ENCODE measurements around the gene OR8D4.
"Not testable (repeated sequence)": the region's sequence is repeated elsewhere in the genome, so short reads cannot be mapped to it uniquely, and the experiment has no call there.

The OR8D4 gene

DNA sequence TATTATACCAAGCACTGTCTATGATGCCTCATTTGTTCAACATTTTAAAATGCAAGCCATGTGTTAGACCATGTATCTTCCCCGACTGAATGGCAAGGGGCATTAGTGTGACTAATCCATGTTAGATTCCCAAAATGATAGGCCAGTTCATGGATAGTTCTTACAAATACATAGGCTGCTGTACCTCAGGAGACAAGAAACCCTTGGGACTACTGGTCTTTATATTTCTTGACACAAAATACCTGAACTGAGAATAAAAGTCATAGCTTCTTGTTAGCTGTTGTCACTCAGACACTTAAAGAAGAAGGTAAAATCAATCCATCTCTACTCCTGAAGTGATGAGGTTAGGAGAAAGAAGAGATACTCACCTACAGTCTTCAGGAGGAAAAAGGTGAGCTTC is at the start of gene OR8D4:
TSS of gene OR8D4 (plus strand) at position 301 of the 400 bp plus-strand sequence. CDS start 4,265 bp downstream, outside the sequence.
- DNase-seq: no peak

- DNase-seq: no peak
Measured at GRCh38 chr11:123852321-123852720, 49.6 kb upstream of the OR8D4 start.

GRCh38 chr11:123853038-123853437 is 48.9 kb upstream of the OR8D4 start:
- DNase-seq: no peak

DNA sequence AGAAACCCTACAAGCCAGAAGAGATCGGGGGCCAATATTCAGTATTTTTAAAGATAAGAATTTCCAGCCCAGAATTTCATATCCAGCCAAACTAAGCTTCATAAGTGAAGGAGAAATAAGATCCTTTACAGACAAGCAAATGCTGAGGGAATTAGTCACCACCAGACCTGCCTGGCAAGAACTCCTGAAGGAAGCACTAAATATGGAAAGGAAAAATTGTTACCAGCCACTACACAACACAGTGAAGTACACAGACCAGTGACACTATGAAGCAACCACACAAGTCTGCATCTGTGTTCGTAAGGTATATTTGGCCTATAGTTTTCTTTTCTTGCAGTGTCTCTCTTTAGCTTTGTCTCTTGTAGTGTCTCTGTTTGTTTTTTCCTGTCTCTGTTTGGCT is 45.5 kb upstream of the OR8D4 start:
- no peak for DNase-seq

- DNase-seq: no peak
Measured at GRCh38 chr11:123859731-123860130, 42.2 kb upstream of the OR8D4 start.

DNA sequence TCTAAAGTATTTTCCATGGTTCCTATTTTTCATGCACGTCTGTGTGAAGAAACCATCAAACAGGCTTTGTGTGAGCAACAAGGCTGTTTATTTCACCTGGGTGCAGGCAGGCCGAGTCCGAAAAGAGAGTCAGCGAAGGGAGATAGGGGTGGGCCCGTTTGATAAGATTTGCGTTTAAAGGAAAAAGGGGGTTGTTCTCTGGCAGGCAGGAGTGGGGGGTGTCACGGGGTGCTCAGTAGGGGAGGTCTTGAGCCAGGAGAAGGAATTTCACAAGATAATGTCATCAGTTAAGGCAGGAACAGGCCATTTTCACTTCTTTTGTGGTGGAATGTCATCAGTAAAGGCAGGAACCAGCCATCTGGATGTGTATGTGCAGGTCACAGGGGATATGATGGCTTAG is 36.7 kb upstream of the OR8D4 start:
- DNase-seq: not testable (repeated sequence)

GRCh38 chr11:123867795-123868194 is 34.2 kb upstream of the OR8D4 start:
- not testable (repeated sequence) for DNase-seq

GRCh38 chr11:123880912-123881311 is 21.1 kb upstream of the OR8D4 start:
- no peak for DNase-seq

DNA sequence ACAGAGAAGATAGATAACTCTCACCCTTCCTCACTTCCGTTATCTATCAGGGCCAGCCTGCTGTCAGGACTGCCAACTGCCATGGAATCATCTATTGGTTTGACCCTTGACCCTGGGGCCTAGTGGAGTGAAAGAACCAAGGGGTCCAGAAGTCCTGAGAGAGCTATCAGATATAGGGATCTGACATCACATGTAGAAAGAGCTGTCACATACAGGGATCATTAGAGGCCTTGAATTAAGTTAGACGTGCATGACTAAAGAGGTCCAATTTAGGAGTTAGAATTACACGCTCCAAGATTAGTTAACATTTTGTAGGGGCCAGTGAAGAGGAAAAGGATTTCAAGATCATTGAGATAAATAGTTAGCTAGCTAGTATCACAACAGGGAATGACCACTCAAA is 16.4 kb upstream of the OR8D4 start, which contains the start of gene TMEM225:
TSS of gene TMEM225 (minus strand) at position 101 of the 400 bp plus-strand sequence. CDS start 245 bp downstream, outside the sequence.
- DNase-seq: no peak

DNA sequence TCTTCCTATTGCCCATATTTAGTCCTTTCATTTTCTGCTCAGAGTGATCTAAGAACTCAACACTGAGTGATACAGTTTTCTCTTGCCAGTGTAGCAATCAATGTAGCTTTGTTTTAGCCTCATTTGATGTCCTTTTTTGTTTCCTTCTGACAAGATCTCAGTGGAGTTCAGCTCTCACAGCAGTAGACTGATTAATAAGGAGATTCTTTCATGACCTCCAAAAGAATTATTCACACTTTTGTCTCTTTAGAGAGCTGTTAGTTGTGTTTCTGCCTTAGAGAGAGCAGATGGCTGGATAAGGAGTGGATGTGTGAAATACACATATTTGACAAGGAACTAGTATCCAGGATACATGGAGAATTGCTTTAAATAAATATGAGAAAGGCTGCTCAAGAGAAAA is 9.9 kb upstream of the OR8D4 start:
- no peak for DNase-seq

DNA sequence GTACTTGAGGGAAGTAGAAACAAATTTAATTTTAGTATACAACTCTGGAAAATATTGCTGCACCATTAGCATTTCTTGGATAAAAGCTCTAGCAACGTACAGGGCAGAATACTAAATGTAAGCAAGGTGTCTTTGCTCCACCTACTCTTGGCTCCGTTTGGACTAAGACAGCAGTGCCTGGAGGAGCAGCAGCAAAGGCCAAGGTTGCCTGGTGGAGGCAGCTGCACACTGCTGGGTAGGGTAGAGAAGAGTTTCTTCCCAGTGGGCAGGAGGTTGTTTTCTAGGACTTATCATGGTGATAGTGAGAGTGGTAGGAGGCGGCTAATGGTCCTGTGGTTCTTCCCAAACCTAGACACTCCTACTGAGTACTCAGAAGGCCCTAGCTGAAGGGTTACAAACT is 2.2 kb upstream of the OR8D4 start:
- no peak for DNase-seq

GRCh38 chr11:123903932-123904331 is 2.0 kb downstream of the OR8D4 start:
- no peak for DNase-seq

DNA sequence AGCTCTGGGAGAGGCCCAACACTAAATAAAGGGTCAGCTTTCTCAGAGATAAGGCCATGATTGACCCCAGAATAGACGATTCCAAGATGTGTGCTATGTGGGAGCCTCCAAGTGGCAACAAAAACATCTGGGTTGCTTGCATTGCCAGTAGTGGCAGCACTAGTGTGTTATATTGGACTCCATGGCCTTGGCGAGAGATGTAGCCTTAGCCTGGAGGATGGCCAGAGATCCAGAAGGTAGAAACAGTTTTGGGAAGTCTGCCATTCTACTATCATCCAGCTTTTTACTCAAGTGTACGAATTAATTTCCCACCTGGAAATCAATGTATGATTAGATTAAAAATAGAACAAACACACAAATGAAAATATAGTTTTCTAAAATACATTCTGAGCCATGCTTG is 3.0 kb downstream of the OR8D4 start:
- no peak for DNase-seq

GRCh38 chr11:123905826-123906225 is 3.9 kb downstream of the OR8D4 start:
- no peak for DNase-seq

DNA sequence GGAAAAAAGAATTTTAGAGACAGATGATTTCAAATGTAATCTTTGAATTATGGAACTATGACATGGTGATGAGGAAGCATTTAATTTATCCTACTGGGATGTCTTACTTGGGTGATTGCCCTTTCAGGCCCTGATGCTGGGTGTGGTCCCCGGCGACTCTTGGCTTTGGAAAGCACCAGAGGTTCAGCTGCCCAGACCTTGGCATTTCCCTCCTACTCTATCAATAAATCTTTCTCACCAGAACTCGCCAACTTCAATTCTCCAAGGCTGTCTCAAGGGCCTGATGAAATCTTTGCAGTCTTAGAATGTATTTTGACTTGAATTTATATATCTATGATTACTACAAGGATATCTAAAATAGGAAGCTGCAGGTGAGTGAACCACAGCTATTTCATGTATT is 19.0 kb downstream of the OR8D4 start:
- no peak for DNase-seq

- DNase-seq: no peak
Measured at GRCh38 chr11:123924027-123924426, 22.1 kb downstream of the OR8D4 start.

GRCh38 chr11:123939317-123939716 is 37.4 kb downstream of the OR8D4 start, which contains the start of gene OR4D5:
Gene OR4D5 (plus strand): TSS chr11:123939617. CDS start chr11:123939617, 0 bp downstream.
- DNase-seq: no peak

DNA sequence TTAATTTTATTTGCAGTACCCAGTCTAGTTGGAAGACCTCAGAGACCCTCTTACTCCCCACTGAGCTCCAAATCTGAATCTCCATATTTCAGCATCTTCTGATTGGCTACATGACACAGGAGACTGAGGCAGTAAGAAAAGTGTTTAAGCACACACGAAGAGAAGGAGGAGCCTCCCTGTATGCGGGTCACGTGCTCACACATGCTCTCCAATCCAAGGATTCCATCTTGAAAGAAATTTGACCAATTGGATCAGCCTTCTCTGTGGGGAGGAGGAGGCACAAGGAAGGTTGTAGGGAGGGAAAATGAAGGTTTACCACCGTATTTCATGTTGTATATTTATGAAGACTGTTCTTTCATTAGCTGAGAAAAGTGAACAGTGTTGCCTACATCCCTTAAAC is 40.4 kb downstream of the OR8D4 start:
- DNase-seq: no peak

GRCh38 chr11:123943738-123944137 is 41.8 kb downstream of the OR8D4 start, which contains the start of gene OR6T1:
Gene OR6T1 (minus strand): TSS chr11:123943838. CDS start chr11:123943838, 0 bp downstream.
- no peak for DNase-seq

DNA sequence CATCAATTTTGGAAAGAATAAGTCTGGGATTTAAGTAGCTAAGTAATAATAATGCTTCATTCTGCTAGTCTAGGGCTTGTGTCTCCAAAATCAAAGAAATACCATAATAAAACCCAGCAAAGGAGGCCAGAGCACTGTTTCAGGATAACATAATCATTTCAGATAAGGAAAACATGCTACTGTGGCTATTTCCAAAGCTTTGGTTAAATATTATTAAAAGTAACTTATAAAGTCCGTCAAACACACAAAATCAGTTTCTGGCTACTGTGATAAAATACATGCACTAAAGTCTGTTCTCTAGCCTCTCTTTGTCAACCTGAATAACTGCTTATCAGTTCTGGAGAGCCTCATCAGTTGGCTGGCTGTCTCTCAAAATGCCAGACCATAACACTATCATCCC is 43.2 kb downstream of the OR8D4 start:
- no peak for DNase-seq

DNA sequence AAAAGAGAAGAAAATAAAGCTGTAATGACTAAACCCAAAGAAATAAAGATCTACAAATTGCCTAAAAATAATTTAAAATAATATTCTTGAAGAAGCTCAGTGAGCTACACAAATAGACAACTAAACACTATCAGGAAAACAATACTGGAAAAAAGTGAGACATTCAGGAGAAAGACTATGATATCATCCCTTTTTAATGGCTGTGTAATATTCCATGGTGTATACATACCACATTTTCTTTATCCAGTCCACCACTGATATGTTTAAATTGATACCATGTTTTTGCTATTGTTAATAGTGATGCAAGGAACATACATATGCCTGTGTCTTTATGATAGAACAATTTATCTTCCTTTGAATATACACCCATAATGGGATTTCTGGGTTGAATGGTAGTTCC is 54.8 kb downstream of the OR8D4 start:
- DNase-seq: no peak

Data from cortex of kidney (tissue), 1 donor.